ENCODE data around the gene CIART. TPM values are rescaled to one million over a fixed set of nuclear protein-coding genes. Genes with fewer than 3 reads are reported as not detected.

CIART gene
- total and polyA plus RNA-seq, 10 of the 15 experiments (the other 5 are each of a cell fraction or from before 2014, with no cell fraction given): 0.44 to 1.4 (median 0.67) TPM

GRCh38 chr1:150268340-150268704 lies 14.0 kb upstream of the CIART start:
- Histone ChIP-seq H4K20me1 (ENCODE audit: control insufficient read depth, insufficient read depth) (no peaks in the 10 kb centered on the region), H3K79me2 (ENCODE audit: control insufficient read depth, insufficient read depth, low read length) (peaks cover 27% of the 10 kb centered on the region), H3K9me3 (replicated peaks; ENCODE audit: control insufficient read depth, insufficient read depth, low read length) (no peaks in the 10 kb centered on the region), H3K27ac (ENCODE audit: control insufficient read depth, insufficient read depth) (peak overlapping the region; percentile 90), H3K9ac (ENCODE audit: control insufficient read depth, insufficient read depth, low read length) (peak overlapping the region; percentile 97), H3K4me1 (ENCODE audit: control insufficient read depth, insufficient read depth, low read length) (peaks cover 8% of the 10 kb centered on the region), H3K4me3 (peak overlapping the region; percentile 97), H2AFZ (ENCODE audit: control insufficient read depth, low read depth, low read length) (peak overlapping the region; percentile 97), H3K4me2 (ENCODE audit: control insufficient read depth, insufficient read depth) (peak overlapping the region; percentile 86), H3K36me3 (ENCODE audit: control insufficient read depth in 2 of 2, insufficient read depth in 2 of 2, low read length in 1 of 2) (peaks cover 4 to 19% of the 10 kb centered on the region in 2 experiments), H3K27me3 (replicated peaks in 1 of 2; ENCODE audit: control insufficient read depth in 2 of 2, insufficient read depth in 2 of 2, low read length in 1 of 2) (no peaks in the 10 kb centered on the region)
- RAD21 ChIA-PET (ENCODE audit: unreplicated experiment): no interaction called here
- no TSS peak for BruUV-seq (replicated peaks)
- POLR2A ChIA-PET: interaction anchor here (1.3 kb wide), 1 partner anchor 12 kb away, joined by 8 read pairs; no protein-coding TSS in a partner anchor
- under 1% methylated on average over 21 of the region's 21 CpGs for WGBS (ENCODE audit: insufficient coverage, insufficient replicate concordance, low lambda C conversion rate, missing lambda C conversion rate)
- ATAC-seq (peak; percentile 70), FAIRE-seq (no peak), DNase-seq (ENCODE audit: low read depth, low spot score) (no peak)
- SMC1A ChIA-PET (ENCODE audit: uncharacterized antibody, unreplicated experiment): interaction anchor here (0.7 to 1.9 kb wide), 2 partner anchors 12 to 13 kb away, joined by 3 to 4 read pairs; no protein-coding TSS in a partner anchor
- in situ Hi-C loops (cut with MboI): no loop called here
- CTCF ChIA-PET: interaction anchor here (1.0 kb wide), 1 partner anchor 12 kb away, joined by 4 read pairs; no protein-coding TSS in a partner anchor
- intact Hi-C loops (cut with micrococcal nuclease; ENCODE audit: unreplicated experiment): loop anchor here (1.0 to 5.0 kb wide), 2 partner anchors 12 to 54 kb away; partner anchors contain the start of gene PRPF3
- no peak for TF ChIP-seq MTA2 (IDR thresholded peaks at IDR 0.05; ENCODE audit: low read depth)
- TF ChIP-seq RCOR1 (conservative IDR thresholded peaks at IDR 0.05; ENCODE audit: low read depth, low read length): no peak
- no peak for TF ChIP-seq IKZF1 (conservative IDR thresholded peaks at IDR 0.05)
- TF ChIP-seq BCLAF1 (IDR thresholded peaks at IDR 0.05): no peak
- TF ChIP-seq, protein P1, sequence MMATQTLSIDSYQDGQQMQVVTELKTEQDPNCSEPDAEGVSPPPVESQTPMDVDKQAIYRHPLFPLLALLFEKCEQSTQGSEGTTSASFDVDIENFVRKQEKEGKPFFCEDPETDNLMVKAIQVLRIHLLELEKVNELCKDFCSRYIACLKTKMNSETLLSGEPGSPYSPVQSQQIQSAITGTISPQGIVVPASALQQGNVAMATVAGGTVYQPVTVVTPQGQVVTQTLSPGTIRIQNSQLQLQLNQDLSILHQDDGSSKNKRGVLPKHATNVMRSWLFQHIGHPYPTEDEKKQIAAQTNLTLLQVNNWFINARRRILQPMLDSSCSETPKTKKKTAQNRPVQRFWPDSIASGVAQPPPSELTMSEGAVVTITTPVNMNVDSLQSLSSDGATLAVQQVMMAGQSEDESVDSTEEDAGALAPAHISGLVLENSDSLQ (IDR thresholded peaks at IDR 0.05): peak; percentile 14; the same call in 1 of the 2 replicates
- TF ChIP-seq, protein P2, sequence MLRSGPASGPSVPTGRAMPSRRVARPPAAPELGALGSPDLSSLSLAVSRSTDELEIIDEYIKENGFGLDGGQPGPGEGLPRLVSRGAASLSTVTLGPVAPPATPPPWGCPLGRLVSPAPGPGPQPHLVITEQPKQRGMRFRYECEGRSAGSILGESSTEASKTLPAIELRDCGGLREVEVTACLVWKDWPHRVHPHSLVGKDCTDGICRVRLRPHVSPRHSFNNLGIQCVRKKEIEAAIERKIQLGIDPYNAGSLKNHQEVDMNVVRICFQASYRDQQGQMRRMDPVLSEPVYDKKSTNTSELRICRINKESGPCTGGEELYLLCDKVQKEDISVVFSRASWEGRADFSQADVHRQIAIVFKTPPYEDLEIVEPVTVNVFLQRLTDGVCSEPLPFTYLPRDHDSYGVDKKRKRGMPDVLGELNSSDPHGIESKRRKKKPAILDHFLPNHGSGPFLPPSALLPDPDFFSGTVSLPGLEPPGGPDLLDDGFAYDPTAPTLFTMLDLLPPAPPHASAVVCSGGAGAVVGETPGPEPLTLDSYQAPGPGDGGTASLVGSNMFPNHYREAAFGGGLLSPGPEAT (IDR thresholded peaks at IDR 0.05; ENCODE audit: low read depth): no peak
- TF ChIP-seq POU2F2 (IDR thresholded peaks at IDR 0.05; ENCODE audit: borderline replicate concordance, low read depth, low read length): 0 out of 3 replicates have a peak, but pooled peaks have one; percentile 13
- TF ChIP-seq SMC3 (IDR thresholded peaks at IDR 0.05; ENCODE audit: borderline replicate concordance, low read length): no peak
- TF ChIP-seq HDAC2 (IDR thresholded peaks at IDR 0.05): no peak
- TF ChIP-seq CHD2 (IDR thresholded peaks at IDR 0.05; ENCODE audit: borderline replicate concordance, low read depth, low read length): no peak
- TF ChIP-seq PAX5 (IDR thresholded peaks at IDR 0.05; ENCODE audit: borderline replicate concordance, low read depth, low read length): no peak
- TF ChIP-seq SMAD5 (IDR thresholded peaks at IDR 0.05; ENCODE audit: low read depth): no peak
- TF ChIP-seq, protein P3, sequence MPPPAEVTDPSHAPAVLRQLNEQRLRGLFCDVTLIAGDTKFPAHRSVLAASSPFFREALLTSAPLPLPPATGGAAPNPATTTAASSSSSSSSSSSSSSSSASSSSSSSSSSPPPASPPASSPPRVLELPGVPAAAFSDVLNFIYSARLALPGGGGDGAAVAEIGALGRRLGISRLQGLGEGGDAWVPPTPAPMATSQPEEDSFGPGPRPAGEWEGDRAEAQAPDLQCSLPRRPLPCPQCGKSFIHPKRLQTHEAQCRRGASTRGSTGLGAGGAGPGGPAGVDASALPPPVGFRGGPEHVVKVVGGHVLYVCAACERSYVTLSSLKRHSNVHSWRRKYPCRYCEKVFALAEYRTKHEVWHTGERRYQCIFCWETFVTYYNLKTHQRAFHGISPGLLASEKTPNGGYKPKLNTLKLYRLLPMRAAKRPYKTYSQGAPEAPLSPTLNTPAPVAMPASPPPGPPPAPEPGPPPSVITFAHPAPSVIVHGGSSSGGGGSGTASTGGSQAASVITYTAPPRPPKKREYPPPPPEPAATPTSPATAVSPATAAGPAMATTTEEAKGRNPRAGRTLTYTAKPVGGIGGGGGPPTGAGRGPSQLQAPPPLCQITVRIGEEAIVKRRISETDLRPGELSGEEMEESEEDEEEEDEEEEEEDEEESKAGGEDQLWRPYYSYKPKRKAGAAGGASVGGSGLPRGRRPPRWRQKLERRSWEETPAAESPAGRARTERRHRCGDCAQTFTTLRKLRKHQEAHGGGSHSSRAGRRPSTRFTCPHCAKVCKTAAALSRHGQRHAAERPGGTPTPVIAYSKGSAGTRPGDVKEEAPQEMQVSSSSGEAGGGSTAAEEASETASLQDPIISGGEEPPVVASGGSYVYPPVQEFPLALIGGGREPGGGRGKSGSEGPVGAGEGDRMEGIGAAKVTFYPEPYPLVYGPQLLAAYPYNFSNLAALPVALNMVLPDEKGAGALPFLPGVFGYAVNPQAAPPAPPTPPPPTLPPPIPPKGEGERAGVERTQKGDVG (CRISPR knock-in tag; IDR thresholded peaks at IDR 0.05): no peak
- TF ChIP-seq GATAD2B (conservative IDR thresholded peaks at IDR 0.05; ENCODE audit: low read depth): no peak
- peak; percentile 13 for TF ChIP-seq SIX5 (IDR thresholded peaks at IDR 0.05; ENCODE audit: low read depth, low read length, severe bottlenecking)
- no peak for TF ChIP-seq ZBED1 (IDR thresholded peaks at IDR 0.05; ENCODE audit: borderline replicate concordance)
- no peak for TF ChIP-seq KAT2A (conservative IDR thresholded peaks at IDR 0.05; ENCODE audit: control insufficient read depth, low read depth, low read length)
